NOMO-1 treated with DMSO at 0.1 percent for 48 hours (cell line): ENCODE results near the gene CXCL12.

Source experiments
- DNase-seq: peaks from one replicate; lab custom pipeline; 2025; ENCODE audit not compliant: unreplicated experiment; lab: John Stamatoyannopoulos, UW

The CXCL12 gene

DNA sequence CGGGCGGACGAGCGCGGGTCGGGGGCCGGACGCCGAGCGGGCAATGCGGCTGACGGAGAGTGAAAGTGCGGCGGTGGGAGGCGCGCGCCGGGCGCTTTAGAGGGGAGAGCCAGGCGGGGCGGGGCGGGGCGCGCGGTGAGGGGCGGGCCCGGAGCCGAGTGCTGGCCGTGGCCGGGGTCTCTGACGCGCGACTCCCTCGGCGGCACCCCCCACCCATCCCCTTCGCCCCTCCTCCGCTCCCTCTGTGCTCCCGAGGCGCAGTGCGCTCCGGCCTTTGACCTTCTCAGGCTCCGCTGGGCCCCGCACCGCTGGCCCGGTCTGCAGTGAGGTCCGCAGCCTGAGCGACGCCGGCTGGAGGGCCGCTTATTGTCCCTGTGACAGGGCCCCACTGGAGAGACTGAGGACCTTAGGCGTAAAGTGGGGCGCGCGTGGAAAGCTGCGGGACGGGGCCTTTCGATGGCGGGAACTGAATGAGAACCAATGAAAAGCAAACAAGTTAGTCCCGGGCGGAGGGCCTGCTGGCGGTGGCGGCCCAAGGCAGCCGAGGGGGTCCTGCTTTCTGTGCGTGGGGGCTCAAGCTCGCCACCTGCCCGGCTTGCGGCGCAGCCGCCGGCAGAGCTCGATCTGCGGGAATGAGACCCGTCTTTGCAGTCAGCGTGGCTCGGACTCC, at the start of gene CXCL12:
Gene CXCL12, minus strand, starts transcription at position 72 of the 670 bp plus-strand sequence. CDS start 92 bp downstream, outside the sequence.
- no peak for DNase-seq

DNA sequence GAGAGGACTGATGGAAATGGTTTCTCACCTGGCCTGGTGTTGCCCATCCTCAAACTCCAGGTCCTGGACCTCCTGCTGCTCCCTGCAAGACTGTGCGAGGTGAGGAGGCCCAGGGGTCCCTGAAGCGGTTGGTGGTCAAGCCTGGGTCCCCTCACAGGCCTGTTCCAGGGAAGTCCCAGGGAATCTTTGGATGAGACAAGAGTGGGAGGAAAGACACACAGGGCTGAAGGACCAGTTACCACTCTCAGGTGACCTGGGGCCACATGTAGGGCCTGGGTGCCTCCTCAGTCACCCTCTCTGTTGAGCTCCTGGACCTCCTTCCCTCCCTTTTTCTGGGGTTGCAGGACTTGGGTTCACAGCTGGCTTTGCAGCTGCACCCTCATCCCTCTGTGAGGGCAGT, 42.6 kb upstream of the CXCL12 start:
- no peak for DNase-seq

DNA sequence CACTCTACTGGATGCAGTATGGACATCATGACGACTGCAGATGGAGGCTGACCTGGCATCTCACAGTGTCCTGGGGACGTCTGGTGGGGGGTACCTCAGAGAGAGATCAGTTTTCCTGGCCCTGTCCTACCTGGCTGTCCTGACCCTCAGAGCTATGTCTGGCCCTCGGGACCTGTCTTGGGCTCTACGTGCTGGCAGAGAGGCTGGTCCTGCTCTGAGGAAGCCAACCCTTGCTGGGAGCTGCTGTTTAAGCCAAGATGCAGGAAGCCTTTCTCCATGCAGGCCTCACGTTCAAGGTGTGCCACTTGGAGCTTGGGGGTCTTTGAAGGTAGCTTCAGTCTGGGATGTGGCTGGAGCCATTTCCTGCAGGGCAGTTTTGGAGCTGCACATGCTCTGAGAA, 42.1 kb upstream of the CXCL12 start:
- DNase-seq = no peak

DNA sequence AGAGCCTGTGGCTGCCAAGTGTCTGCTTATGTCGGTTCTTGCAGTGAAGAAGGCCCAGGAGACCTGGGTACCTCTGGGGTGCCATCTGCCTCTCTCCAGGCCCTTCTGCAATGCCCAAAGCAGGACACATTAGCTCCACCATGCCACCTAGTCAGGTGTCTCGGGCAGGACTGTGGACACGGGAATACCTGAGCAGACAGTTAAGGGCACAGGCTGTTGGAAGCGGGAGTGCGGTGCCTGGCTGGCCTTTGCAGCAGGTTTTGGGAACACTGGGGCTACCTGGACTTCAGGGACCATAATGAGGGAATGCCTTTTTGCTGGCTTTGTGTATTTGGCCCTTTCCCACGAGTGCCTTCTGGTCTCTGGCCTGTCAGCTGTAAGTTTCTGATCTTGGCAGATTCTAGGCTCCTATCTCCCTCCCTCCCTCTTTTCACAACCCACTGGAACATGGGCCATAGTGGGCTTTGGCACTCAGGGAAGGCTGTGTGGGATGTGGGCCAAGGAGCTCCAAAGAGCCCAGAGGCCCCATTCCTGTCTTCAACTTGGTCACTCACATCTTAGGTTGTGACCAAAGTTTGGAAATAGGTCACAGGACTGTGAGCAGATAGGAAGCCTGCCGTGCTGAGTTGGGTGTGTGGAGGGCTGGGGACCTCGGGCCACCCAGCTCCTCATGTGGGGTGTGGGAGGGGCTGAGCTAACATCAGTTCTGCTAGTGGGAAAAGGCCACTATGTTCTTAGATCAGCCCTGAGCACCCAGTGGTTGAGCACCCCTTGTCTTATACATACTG, 41.5 kb upstream of the CXCL12 start:
- no peak for DNase-seq

DNA sequence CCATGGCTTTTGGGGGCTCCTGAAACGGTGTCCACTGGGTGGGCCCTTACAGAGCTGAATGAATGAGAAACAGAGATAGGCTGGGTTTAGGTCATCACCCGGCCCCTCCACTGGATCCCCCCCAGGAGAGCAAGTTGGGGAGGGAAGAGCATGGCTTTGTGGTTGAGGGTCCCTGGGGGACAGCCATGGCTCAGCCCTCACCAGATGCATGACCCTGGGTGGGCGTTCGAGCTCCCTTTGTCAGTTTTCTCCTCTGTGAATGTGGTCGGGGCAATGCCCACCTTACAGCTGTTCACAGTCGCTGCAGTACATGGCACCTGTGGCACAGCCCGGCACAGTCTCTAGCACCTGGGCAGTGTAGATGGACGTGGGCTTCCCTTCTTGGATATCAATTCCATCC, 40.6 kb upstream of the CXCL12 start:
- no peak for DNase-seq

DNA sequence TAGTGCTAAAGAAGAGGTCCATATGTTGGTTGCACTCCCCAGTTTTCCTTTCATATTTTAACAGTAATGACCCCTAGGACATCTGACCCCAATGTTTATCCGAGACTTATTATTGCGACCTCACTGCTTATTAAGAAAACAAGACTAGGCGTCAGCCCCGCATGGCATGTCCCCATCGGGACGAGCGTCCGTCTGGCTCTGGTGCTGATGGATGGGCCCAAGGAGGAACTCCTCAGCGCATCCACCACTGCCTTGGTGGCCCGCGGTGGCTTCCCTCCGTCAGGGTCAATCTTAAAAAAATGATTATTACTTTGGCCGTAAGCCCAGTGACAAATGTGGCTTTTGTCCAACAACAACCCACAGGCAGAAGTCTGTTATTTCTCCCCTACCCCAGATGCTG, 40.1 kb upstream of the CXCL12 start:
- no peak for DNase-seq

DNA sequence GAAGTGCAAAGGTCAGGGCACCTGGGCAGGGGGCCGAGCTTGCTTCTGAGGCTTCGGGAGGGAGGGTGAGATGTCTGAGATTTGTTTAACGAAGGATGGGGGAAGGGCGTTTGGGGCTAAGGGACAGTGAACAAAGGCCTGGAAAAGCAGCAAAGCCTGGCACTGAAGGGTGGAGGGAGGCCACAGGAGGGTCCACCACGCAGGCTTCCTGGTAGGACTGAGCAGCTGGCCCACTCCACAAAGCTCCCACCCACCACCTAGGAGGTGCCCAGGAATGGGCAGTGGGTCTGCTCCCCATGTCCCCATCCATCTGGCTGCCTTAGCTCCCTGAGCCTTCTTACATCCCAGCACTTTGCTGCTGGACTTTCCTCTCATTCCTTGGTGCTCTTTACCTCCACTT, 39.4 kb upstream of the CXCL12 start:
- DNase-seq = no peak

DNA sequence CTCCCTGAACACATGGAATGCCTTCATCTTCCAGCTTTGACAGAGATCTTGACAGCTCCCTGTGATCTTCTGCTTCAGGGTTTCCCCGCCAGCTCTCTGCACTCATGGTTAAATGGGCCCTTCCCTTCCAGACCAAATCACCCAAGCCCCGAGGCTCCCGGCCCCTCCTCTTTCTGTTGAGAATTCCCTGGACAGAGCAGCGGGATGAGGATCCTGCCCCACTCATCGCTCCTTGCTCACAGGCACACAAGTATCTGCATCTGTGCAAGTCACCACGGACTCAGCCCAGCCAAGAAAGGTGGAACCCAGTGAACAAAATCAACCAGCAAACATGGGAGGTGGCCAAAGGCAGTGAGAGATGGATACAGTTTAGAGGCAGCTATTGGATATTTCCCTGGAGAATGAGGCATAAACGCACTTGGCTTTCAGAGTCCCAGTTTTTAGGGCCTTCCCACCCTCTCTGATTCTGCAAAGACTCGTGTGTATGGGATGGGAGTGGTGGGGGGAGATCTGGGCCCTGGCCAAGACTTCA, 37.7 kb upstream of the CXCL12 start:
- no peak for DNase-seq

DNA sequence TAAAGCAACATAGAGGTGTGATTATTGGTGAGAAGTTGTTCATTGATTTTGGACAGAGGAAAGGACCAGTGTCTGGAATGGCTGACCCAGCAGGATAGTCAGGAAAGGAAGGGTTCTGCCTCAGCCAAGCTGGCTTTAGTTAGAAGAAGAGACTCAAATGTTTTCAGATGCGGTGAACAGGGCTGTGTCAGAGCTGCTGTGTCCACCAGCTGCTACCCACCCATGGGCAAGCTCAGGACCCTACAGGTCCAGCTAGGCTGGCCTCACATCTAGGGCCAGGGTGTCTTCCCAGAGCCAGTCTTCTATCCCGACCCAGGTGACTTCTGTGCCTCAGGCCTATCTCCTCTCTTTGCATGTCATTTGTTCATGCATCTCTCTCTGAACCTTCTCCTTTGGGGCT, 37.3 kb upstream of the CXCL12 start:
- no peak for DNase-seq

DNA sequence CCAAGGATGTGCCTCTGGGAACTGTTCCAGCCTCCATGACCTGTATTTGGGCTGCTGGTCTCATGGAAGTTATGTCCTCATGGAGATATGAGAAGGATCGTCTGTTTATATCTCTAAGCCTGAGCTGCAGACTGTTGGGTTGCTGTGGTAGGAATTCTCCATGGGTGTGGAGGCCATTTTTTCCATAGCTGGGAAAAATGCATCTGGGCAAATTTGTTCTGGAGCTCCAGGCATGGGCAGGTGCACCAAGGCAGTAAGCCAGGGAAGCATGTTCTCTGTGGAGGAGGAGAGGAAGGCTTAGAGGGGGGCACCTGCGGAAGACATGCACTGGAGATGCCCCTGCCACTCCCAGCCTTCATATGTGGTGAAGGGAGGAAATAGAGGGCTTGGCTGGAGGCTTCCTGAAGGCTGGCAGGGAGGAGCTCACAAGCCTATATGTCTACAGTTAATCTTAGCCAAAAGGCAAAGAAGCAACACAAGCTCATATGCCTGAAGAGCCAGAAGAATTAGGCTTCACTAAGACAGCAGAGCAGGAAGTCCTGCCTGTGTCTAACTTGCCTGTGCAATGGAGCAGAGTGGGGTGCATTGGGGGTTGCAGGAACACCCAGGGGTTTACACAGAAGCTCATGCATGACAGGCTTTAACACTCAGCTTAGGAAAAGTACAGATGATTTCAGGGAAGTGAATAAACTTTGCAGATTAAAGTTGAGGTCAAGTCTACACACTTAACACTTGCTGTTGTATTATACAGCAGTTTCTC, 35.1 kb upstream of the CXCL12 start:
- DNase-seq = no peak

DNA sequence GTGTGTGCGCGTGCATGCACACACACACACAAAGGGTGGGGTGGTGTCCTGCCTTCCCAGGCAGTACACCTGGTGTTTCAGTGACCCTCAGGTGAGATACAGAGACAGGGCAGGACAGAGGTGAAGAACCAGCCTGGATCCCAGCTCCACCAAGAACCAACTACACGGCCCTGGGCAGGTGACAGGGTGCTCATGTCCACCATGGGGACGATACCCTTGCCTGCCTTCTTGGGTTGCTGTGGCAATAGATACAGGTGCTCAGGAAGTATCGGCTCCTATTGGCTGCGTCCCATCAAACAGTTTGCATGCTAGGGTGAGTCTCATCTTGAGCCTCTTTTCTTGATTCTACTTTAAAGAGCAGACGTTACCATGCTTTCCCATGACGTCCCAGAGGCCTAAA, 33.7 kb upstream of the CXCL12 start:
- DNase-seq = no peak

DNA sequence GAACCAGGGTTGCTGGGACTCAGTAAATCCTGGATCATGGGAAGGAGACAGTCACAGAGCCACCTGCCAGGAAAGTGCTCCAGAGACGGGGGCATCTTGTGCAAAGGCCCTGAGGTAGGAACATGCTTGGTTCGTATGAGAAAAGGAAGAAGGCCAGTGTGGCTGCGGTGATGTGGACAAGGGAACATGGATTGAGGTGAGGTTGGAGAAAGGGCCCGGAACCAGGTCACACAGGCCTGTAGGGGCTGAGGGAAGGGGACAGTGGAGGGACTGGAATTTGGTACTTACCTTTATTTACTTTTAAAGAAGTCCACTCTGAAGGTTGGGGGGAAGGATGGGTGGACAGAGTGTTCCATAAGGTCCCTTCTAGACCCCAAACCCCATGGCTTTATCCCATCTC, 32.9 kb upstream of the CXCL12 start:
- DNase-seq = no peak

DNA sequence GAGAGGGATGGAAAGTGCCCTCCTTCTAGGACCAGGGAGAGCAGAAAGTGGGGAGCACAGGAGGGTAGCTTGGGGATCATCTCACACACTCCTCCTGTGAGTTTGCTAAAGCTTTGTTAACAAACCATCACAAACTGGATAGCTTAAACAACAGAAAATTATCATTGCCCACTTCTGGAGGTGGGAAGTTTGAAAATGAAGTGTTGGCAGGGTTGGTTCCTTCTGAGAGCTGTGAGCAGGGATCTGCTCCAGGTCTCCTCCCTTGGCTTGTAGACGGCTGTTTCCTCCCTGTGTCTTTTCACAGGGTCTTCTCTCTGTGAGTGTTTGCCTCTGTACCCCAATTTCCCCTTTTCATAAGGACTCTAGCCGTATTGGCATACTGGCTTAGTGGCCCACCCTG, 32.0 kb upstream of the CXCL12 start:
- DNase-seq = no peak

DNA sequence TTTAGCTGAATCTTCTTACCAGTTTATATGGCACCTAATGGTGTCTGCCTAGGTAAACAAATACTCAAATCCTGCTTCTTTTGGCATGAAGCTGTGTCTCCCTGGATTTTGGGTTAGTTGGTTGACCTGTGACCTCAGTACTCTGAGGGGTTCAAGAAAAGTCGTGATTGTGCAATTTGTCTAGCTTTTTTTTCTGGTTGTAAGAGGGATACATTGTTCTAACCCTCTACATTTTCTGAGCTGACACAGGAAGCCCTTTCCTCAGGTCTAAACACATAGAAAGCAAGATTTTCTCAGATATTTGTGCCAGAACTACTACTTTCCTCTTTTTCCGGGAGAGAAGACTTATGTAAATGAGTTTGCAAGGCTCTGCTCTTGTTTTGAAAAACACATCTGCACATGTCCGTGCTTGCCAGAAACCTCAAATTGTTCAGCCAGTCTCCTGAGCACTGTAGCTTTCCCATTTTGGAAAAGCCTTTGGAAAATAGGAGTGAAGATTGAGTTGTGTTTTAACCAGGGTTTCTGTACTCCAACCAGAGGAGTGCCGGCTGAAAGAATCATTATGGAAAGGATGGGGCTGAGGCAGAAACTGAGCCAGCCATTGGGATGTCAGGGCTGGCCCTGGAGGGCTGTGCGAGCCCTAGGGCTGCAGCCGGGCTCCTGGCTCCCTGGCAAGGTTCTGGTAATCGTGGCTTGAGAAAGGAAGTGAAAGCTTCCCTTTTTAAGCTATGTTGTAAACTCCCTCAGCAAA, 31.3 kb upstream of the CXCL12 start:
- DNase-seq = no peak

DNA sequence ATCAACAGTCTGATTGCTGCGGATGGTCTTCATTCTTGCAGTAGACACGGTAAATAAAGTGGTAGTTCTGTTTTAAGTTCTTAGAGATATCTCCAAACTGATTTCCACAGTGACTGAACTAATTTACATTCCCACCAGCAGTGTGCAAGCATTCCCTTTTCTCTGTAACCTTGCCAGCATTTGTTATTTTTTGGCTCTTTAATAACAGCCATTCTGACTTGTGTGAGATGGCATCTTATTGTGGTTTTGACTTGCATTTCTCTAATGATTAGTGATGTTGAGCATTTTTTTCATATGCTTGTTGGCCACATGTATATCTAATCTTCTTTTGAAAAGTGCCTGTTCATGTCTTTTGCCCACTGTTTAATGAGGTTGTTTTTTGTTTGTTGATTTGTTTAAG, 30.2 kb upstream of the CXCL12 start:
- no peak for DNase-seq

DNA sequence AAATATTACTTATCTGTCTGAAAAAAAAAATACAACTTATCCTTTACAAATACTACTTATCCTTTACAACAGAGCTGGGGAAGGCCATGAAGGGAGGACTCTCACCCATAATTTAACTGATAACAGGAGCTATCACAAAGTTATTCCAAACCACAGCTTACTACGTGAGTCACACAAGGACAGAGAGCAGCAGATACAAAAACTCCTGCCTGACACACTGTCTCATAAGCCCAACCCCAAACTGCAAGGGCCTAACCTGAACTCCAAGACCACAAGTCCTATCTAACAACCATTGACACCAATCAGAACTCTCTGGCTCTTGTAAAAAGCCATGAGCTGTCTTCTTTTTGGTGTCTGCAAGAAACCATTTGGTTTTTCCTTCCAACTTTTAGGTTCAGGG, 28.5 kb upstream of the CXCL12 start:
- DNase-seq = no peak

DNA sequence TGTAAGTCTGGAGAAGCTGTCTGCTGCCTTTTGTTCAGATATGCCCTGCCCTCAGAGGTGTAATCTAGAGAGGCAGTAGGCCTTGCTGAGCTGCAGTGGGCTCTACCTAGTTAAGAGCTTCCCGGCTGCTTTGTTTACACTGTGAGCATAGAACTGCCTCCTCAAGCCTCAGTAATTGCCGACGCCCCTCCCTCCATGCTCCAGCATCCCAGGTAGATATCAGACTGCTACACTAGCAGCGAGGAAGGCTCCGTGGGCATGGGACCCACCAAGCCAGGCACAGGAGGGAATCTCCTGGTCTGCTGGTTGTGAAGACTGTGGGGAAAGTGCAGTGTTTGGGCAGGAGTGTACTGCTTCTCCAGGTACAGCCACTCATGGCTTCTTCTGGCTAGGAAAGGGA, 26.4 kb upstream of the CXCL12 start:
- no peak for DNase-seq

DNA sequence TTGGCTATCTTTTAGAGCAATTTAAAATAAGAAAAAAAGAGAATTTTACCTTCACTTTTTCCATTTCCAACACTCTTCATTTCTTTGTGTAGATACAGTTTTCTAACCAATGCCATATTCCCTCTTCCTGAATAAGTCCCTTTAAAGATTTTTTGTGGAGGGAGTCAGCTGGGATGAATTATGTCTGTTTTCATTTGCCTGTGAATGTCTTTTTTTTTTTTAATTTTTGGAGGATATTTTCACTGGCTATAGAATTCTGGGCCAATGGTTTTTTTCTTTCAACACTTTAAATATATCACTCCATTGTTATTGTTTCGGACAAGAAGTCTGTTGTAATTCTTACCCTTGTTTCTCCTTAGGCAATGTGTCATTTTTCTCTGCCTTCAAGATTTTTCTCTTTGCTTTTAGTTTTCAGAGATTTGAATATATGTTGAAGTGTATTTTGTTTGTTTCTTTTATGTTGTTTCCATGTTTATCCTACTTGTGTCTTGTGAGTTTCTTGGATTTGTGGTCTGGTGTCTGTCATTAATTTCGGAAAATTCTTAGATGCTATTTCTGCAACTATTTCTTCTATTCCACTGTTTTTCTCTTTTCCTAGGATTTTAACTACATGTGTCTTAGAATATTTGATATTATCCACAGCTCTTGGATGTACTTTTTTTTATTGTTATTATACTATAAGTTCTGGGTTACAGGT, 20.0 kb upstream of the CXCL12 start:
- no peak for DNase-seq

DNA sequence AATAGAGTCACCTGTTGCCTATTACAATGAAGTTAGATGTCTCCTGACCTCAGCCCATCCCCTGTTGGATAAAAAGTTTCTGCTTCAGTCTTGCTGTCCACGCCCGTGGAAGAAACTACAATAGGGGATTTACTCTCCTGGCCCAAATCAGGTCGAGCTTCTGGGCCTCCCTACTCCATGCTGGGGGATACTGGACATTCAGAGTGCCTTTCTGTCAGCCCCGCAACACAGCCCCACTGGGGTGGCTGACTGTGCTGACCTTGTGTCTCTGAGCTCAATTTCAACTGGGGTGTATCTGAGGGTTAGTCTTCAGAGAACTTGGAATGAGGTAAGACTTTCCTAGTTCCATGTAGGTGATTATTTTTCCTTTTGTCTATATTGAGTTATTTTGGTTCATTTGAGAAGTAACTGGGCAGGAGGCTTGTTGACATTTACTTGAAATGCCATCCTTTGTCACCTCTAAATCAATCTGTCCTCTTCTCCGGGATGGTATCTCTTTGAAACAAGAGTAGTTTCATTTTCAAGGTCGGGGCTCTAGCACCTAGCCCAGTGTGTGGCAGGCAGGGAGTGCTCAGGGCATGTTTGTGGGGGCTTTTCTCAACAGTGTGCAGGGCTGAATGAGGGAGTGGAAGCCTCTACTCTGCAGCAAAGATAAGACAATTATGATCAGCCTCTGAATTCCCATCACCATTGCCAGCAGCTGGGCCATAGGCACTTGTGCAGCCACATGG, 17.7 kb upstream of the CXCL12 start:
- no peak for DNase-seq

DNA sequence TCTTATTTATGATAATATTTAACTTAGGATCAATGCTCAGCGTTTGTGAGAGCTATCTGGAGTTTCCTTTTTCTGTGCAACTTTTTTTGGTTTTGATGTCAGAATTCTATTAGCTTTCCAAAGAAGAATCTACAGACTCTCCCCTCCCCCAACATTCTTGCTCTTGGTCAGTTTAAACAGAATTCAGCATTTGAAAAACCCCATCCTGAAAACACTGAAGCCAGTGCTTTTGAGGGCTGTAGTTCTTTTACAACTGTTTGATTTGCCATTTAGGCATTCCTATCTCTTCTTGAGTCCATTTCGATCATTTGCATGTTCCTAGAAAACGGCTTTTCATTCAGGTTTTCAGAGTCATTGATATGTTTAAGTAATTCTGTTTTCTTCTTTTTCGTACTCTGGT, 15.6 kb upstream of the CXCL12 start:
- DNase-seq = no peak
